ENCODE data around the gene ZNF322. TPM values are rescaled to one million over a fixed set of nuclear protein-coding genes. Genes with fewer than 3 reads are reported as not detected.
A peak's percentile ranks its signal among the peaks of the same experiment; 100 is the strongest.

The ZNF322 gene
- total RNA-seq, 1 donor from 2014 or later = 22.7 TPM

DNA sequence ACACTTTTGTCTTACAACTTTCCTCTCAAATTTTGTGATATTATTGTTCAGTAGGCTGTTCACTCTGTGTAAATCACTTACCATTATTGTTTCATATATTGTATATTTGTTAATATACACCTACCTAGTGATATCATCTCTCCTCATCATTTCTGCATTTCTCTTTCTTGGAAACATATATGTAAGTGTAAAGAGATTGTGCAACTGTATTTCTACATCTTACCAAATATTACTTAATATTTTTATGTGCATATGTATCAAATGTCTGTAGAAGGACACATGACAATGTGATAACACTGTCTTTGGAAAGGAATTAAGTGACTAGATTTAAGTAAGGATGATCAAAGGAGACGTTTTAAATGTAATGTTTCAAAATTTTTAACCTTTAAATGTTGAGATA, 30.2 kb downstream of the ZNF322 start:
- TF ChIP-seq, protein P1, sequence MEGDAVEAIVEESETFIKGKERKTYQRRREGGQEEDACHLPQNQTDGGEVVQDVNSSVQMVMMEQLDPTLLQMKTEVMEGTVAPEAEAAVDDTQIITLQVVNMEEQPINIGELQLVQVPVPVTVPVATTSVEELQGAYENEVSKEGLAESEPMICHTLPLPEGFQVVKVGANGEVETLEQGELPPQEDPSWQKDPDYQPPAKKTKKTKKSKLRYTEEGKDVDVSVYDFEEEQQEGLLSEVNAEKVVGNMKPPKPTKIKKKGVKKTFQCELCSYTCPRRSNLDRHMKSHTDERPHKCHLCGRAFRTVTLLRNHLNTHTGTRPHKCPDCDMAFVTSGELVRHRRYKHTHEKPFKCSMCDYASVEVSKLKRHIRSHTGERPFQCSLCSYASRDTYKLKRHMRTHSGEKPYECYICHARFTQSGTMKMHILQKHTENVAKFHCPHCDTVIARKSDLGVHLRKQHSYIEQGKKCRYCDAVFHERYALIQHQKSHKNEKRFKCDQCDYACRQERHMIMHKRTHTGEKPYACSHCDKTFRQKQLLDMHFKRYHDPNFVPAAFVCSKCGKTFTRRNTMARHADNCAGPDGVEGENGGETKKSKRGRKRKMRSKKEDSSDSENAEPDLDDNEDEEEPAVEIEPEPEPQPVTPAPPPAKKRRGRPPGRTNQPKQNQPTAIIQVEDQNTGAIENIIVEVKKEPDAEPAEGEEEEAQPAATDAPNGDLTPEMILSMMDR (IDR thresholded peaks at IDR 0.05; ENCODE audit: insufficient read depth, low read length, poor library complexity, severe bottlenecking) = no peak
- H3K36me3 ChIP-seq (ENCODE audit: control insufficient read depth, insufficient read depth, low read length) = no peaks in the 10 kb centered on the region
- H3K4me3 ChIP-seq (ENCODE audit: low read depth, low read length) = no peak overlapping the region
- no peak for DNase-seq (ENCODE audit: low read depth)
- H3K27me3 ChIP-seq (ENCODE audit: control insufficient read depth, insufficient read depth, low read length) = no peaks in the 10 kb centered on the region

DNA sequence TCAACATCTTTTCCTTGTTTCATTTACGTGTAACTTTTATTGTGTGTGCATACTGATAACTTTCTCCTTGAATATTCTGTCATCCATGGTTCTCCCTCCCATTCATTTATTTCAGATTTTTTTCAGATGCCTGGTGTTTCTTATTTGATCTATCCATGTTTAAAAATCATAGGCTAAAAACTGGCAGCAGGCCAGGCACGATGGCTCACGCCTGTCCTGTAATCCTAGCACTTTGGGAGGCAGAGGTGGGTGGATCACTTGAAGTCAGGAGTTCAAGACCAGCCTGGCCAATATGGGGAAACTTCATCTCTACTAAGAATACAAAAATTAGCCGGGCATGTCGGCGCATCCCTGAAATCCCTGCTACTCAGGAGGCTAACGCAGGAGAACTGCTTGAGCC, 31.7 kb downstream of the ZNF322 start:
- Histone ChIP-seq H3K4me3 (ENCODE audit: low read depth, low read length) (no peak overlapping the region), H3K27me3 (ENCODE audit: control insufficient read depth, insufficient read depth, low read length) (no peaks in the 10 kb centered on the region), H3K36me3 (ENCODE audit: control insufficient read depth, insufficient read depth, low read length) (no peaks in the 10 kb centered on the region)
- DNase-seq (ENCODE audit: low read depth) = no peak
- TF ChIP-seq, protein P1 (IDR thresholded peaks at IDR 0.05; ENCODE audit: insufficient read depth, low read length, poor library complexity, severe bottlenecking) = no peak

DNA sequence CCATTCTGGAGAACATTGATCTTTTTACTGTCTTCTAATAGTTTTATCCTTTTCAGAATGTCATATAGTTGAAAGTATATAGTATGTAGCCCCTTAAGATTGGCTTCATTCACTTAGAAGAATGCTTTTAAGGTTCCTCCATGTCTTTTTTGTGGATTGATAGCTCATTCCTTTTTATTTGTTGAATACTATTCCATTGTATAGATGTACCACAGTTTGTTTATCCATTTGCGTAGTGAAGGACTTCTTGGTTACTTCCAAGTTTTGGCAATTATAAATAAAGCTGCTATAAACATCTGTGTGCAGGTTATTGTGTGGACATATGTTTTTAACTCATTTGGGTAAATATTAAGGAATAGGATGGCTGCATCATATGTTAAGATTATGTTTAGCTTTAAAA, 35.0 kb downstream of the ZNF322 start:
- no peaks in the 10 kb centered on the region for H3K27me3 ChIP-seq (ENCODE audit: control insufficient read depth, insufficient read depth, low read length)
- TF ChIP-seq, protein P1 (IDR thresholded peaks at IDR 0.05; ENCODE audit: insufficient read depth, low read length, poor library complexity, severe bottlenecking) = no peak
- no peaks in the 10 kb centered on the region for H3K36me3 ChIP-seq (ENCODE audit: control insufficient read depth, insufficient read depth, low read length)
- DNase-seq (ENCODE audit: low read depth) = no peak
- no peak overlapping the region for H3K4me3 ChIP-seq (ENCODE audit: low read depth, low read length)

DNA sequence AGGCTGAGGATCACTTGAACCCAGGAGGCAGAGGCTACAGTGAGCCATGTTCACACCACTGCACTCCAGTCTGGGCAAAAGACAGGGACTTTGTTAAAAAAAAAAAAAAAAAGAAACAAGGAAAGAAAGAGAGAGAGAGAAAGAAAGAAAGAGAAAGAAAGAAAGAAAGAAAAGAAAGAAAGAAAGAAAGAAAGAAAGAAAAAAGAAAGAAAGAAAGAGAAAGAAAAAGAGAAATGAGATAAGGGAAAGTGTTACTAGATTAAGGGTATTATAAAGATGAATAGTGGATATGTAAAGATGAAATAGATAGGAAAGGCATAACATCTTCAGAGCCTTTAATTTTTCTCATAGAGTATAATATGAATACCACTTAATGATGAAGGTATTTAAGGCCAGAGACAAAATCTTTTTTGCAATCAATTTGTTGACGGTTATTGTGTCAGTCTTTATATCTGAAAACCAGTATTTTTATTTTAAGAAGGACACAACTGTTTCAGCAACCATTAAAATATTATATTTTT, 36.1 kb downstream of the ZNF322 start:
- H3K27me3 ChIP-seq (ENCODE audit: control insufficient read depth, insufficient read depth, low read length) = no peaks in the 10 kb centered on the region
- TF ChIP-seq, protein P1 (IDR thresholded peaks at IDR 0.05; ENCODE audit: insufficient read depth, low read length, poor library complexity, severe bottlenecking) = no peak
- no peak for DNase-seq (ENCODE audit: low read depth)

DNA sequence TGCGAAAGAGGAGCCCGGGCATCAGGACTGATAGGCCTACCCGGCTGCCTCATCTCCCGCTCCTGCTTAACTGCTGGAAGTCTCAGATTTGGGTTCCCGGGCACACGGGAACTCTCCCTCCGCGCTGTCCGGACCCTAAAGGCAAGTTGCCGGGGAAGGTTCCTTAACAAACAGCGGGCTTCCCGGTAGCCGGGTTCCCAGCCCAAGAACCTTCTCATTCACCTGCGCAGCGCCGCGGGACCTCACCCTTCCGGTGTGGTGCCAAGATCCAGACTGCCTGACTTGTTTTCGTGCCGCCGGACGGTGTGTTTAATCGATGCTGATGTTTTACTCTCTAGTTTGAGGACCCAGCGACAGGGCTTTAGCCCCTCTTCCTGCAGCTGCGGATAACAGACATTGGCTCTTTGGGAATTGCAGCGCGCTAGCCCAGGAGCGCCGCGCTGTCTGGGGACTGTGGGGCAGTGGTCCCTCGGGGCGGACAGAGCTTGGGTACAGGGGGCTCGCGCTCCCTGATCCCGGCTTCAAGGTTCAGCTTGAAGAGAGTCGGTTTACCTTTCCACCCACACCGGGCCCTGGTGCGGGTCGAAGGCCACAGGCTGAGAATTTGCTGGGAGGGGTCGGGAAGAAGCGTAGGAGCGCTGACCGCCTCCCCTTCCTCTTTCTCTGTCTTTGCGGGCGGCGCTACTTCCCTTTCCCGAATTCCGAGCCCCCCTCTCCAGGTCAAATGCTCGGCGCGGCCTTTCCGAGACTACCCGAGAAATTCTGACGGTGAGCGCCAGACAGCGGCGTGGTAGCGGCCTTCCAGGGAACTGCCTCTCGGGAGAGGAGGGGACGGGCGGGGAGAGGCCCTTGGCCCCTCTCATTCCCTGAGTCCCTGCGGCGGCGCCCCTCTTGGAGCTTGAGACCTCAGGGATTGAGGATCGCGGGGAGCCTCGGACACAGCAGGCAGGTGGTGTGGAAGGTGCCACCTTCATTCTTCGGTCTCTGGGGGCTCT, 45.6 kb downstream of the ZNF322 start:
- Histone ChIP-seq H3K27me3 (ENCODE audit: control insufficient read depth, insufficient read depth, low read length) (peaks cover 28% of the 10 kb centered on the region), H3K36me3 (ENCODE audit: control insufficient read depth, insufficient read depth, low read length) (no peaks in the 10 kb centered on the region), H3K4me3 (ENCODE audit: low read depth, low read length) (peak overlapping the region; percentile 3)
- no peak for DNase-seq (ENCODE audit: low read depth)
- TF ChIP-seq, protein P1 (IDR thresholded peaks at IDR 0.05; ENCODE audit: insufficient read depth, low read length, poor library complexity, severe bottlenecking) = no peak

More for the DNA sequence above, 36.1 kb downstream of the ZNF322 start:
- Histone ChIP-seq H3K4me3 (ENCODE audit: low read depth, low read length) (no peak overlapping the region), H3K36me3 (ENCODE audit: control insufficient read depth, insufficient read depth, low read length) (no peaks in the 10 kb centered on the region)
